GM19324 (cell line): ENCODE measurements around the gene ERN2.
A peak's percentile ranks its signal among the peaks of the same experiment; 100 is the strongest.

Experiments used
- ATAC-seq: cut with Tn5 transposase; IDR thresholded peaks from one replicate; pipeline ENCODE4 v1.9.1; 2021; ENCODE audit warnings: mild to moderate bottlenecking, moderate library complexity; ENCODE audit not compliant: unreplicated experiment, low FRiP score

The ERN2 gene

DNA sequence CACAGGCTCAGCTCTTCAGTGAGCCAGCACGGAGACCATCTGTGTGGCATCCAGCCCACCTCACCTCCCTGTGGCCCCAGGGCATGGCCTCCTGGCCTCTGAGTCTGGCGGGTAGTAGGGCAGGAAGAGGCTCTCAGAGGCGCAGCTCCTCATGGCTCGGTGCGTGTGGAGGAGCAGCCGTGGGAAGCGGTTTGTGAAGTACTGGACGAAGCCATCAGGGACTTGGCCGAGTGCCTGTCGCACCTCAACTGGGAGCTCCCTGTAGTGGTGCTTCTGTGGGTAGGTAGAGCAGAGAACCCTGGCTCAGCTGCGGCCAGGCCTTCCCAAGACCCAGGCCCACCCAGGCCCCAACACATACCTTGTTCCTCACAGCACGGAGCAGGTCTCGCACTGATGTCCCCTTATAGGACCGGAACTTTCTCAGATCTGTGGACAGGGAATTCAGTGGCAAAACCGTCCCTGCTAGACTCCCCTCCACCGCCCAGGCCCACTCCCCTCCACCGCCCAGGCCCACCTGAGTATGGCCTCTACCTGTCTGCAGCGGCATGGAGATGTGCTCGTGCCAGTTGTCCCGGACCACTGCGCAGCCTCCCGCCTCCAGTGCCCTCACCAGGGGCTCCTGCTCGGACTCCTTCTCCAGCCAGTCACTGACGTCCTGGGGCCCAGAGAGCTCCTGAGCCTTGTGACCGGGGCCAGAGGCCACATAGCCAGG is 22.1 kb downstream of the ERN2 start:
- no peak for ATAC-seq

DNA sequence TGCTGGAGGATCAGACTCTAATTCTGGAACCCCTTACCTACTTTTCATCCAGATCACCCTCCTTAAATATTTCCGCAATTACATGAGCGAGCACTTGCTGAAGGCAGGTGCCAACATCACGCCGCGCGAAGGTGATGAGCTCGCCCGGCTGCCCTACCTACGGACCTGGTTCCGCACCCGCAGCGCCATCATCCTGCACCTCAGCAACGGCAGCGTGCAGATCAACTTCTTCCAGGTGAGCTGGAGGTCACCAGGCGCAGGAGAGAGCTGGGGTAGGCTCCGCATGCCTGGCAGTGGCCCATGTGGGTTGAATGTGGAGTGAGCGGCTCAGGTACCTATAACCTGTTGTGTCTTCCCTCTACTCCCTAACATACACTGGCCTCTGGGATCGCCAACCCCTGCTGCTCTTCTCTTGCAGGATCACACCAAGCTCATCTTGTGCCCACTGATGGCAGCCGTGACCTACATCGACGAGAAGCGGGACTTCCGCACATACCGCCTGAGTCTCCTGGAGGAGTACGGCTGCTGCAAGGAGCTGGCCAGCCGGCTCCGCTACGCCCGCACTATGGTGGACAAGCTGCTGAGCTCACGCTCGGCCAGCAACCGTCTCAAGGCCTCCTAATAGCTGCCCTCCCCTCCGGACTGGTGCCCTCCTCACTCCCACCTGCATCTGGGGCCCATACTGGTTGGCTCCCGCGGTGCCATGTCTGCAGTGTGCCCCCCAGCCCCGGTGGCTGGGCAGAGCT is 23.4 kb downstream of the ERN2 start:
- no peak for ATAC-seq

- ATAC-seq = no peak
Observed at GRCh38 chr16:23687034-23687808, 25.8 kb downstream of the ERN2 start.

GRCh38 chr16:23683487-23683886 is 29.5 kb downstream of the ERN2 start:
- ATAC-seq = no peak

GRCh38 chr16:23682181-23682580 is 30.8 kb downstream of the ERN2 start:
- no peak for ATAC-seq

DNA sequence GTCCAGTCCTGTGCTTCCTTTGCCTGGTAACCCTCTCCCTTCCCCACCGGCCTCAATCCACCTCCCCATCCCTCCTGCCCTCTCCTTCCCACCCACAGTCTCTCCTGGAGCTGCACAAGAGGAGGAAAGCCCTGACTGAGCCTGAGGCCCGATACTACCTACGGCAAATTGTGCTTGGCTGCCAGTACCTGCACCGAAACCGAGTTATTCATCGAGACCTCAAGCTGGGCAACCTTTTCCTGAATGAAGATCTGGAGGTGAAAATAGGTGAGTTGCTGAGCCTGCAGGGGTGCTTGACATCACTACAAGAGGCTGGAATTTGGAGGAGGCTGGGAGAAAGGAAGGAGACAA is 33.1 kb downstream of the ERN2 start:
- no peak for ATAC-seq

- ATAC-seq = no peak
Observed at GRCh38 chr16:23679274-23679985, 33.6 kb downstream of the ERN2 start.

- peak; percentile 75 for ATAC-seq
Observed at GRCh38 chr16:23678430-23679273, 34.4 kb downstream of the ERN2 start, which contains the start of gene PLK1. TSS of gene PLK1 (plus strand) at chr16:23678889. CDS start at chr16:23678933, 44 bp downstream.

- no peak for ATAC-seq
Observed at GRCh38 chr16:23676924-23677480, 36.0 kb downstream of the ERN2 start.

- no peak for ATAC-seq
Observed at GRCh38 chr16:23673971-23674614, 38.9 kb downstream of the ERN2 start.

DNA sequence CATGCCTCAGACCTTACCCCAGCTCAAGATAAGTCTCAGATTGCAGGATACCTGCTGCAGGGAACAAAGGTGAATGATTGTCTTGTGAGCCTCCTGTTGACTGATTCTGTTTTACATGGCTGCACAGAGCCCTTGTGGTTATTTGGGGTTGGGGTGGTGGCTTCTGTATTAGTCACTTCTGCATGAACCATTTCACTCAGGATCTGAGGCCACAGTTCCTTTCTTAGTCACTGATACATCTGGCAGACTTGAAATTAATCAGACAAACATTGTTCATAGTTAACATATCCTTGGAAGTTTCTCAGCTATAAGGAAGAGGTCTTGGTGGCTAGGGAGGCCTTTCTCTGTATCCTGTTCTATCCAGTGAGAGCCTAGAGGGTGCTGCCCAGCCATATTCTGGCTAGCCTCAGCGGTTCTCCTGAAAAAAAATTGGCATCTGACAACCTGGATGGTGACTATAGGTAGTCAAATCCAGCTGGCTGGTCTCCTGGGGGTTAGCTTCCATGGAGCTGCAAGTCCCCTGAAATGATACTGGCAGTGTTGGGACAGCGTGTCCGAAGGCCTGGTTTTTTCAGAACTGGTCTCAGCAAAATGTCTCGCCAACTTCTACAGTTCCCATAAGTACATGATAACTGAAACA is 42.8 kb downstream of the ERN2 start:
- peak; percentile 59 for ATAC-seq

DNA sequence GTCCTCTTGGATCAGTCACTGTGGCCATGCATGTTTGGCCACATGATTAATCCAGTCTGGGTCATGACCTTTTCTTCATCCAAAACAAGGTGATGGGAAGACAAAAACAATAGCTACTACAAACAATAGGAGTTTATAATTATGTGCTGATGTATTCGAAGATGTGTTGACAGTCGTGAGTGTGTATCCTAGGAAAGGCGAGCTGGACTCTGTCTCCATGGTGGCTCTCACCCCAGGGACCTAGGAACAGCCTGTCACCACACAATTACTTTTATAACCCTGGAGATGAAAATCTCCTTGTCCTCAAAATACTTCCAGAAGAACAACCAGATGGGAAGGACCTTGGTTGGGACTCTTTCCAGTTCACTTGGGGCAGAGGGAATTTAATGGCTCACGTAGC is 44.1 kb downstream of the ERN2 start:
- ATAC-seq = no peak

DNA sequence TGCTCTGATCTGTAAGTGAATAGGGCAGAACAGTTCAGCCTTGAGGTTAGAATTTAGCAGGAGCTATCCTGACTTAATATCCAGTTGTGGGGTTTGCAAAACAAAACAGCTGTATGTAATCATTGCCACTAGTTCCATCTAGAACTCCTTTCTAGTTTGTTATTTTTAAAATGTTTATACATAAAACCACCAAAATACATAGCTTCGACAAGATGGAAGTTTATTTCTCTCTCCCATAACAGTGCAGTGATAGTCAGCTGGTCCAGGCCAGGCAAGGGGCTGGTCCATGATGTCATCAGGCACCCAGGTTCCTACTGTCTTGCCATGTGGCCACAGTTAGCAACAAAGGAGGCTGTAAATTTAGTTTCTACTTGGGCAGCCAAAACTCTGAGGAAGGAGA is 44.8 kb downstream of the ERN2 start:
- no peak for ATAC-seq

- ATAC-seq = no peak
Observed at GRCh38 chr16:23667355-23667659, 45.7 kb downstream of the ERN2 start.

DNA sequence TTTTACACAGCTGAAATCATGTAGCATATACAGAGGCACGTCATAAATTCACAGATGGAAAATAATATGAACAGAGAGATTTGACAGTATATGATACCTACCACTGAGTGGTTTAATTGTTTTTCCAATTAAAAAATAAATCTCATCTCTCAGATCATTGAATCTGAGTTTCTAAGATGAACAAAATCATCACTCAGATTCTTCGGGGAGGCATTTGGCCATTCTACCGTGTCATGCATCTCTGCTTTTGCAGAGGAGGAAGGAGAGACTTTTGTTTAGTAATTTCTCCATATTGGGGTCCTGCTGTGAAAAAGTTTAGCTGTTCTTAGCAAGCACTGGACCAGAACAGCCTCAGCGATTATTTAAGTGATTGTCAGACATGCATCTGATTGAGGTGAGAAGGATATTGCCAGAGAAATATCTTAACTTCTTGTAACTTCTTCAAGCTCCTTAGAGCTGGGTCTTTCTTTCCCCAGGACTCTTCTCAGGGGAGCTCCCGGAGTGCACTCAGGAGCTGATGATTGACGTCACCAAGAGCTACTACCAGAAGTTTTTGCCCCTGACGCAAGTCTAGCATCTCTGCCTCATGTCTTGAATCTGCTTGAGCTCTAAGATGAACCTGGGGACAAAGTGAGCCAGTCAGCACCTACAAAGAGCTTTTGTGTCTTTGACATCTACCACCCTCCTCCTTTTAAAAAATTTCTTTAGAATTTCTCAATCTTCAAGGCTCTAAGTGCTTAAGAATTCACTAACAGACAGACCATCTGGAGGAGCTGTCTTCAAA is 46.3 kb downstream of the ERN2 start:
- ATAC-seq = no peak

DNA sequence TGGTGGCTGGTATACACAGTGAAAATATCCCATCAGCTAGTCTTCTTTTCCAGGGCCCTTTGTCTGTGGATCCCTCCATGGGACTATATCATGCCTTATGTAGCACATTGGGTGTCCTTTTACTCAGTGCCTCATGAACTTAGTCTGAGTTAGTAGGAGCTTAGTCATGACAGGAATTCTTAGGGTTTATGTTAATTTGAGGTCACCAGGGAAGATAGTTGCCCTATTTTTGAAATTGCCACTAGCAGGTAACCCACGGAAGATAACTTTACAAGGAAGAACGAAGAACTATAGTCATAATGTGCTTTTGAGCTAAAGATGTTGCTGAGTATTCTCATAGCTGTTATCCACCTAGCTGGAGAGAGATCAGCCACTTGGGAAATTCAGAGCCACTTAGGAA is 49.1 kb downstream of the ERN2 start:
- no peak for ATAC-seq

DNA sequence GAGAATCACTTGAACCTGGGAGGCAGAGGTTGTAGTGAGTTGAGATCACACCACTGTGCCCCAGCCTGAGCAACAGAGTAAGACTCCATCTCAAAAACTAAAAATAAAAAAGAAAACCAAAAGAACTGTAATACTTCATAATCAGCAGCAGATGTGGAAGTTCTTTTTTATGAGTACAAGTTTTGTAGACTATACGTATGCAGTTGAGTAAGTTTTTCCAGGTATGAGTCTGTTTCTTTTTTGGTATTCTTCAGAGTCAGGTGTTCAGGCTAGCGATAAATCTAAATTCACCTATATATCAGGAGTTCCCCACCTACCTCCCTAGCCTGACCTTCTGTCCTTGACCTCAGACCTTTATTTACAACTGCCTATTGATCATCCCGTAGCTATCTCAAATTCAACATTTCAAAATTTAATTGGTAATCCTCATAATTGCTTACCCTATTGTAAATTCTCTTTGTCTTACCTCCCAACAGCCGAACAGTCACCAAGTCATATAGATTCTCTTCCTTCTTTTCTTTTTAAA is 61.0 kb downstream of the ERN2 start:
- no peak for ATAC-seq
